BE2C (cell line): Measurements from ENCODE around the gene CNR1.

Experiments used
- DNase-seq: peaks from one replicate; pipeline ENCODE4 v3.0.0-alpha.2; 2020
- H3K27me3 ChIP-seq: fragments of 250-450 bp; sonication (Bioruptor Pico); 2 replicates; pipeline ENCODE4 v1.5.1; 2020; ENCODE audit warnings: mild to moderate bottlenecking
- H3K36me3 ChIP-seq: fragments of 250-450 bp; sonication (Bioruptor Pico); 2 replicates; pipeline ENCODE4 v1.5.1; 2020; ENCODE audit warnings: mild to moderate bottlenecking
- H3K4me1 ChIP-seq: fragments of 250-450 bp; sonication (Bioruptor Pico); 2 replicates; pipeline ENCODE4 v1.5.1; 2020
- H3K4me3 ChIP-seq: 2 replicates; pipeline ENCODE4 v1.5.1; 2011; ENCODE audit warnings: low read depth, low read length
- H3K9me3 ChIP-seq: fragments of 250-450 bp; sonication (Bioruptor Pico); 2 replicates; pipeline ENCODE4 v1.5.1; 2020
- CTCF ChIP-seq: IDR thresholded peaks from 2 replicates; pipeline ENCODE4 v1.5.1; 2012; ENCODE audit warnings: mild to moderate bottlenecking, low read depth, low read length

CNR1 gene

DNA sequence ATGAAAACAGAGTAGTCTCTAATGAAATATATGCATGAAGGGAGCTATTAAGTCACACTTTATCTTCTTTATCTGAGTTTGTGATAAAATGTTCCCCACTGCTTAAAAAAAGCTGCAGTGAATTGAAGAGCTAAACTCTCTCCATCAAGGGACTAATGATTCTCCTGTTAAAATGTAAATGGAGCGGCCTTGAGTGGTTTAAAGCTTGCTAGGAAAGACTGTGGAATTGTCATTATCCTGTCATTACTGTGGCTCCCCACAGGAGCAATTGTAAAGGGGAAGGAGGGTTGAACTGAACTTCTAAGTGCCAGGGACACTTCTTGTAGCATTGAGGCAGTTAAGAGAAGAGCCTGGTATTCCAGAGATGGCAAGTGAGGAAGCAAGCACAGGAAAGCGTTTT, 17.3 kb upstream of the CNR1 start:
- Histone ChIP-seq H3K4me1 (no peaks in the 10 kb centered on the region), H3K27me3 (no peaks in the 10 kb centered on the region; the same call in 1 of the 2 replicates), H3K4me3 (no peak overlapping the region), H3K36me3 (no peaks in the 10 kb centered on the region), H3K9me3 (no peaks in the 10 kb centered on the region)
- no peak for DNase-seq
- no peak for TF ChIP-seq CTCF

- TF ChIP-seq CTCF = no peak
- Histone ChIP-seq H3K9me3 (no peaks in the 10 kb centered on the region), H3K36me3 (no peaks in the 10 kb centered on the region), H3K4me1 (no peaks in the 10 kb centered on the region), H3K4me3 (no peak overlapping the region), H3K27me3 (no peaks in the 10 kb centered on the region)
- no peak for DNase-seq
These were observed 13.5 kb upstream of the CNR1 start for GRCh38 chr6:88179692-88180091.

DNA sequence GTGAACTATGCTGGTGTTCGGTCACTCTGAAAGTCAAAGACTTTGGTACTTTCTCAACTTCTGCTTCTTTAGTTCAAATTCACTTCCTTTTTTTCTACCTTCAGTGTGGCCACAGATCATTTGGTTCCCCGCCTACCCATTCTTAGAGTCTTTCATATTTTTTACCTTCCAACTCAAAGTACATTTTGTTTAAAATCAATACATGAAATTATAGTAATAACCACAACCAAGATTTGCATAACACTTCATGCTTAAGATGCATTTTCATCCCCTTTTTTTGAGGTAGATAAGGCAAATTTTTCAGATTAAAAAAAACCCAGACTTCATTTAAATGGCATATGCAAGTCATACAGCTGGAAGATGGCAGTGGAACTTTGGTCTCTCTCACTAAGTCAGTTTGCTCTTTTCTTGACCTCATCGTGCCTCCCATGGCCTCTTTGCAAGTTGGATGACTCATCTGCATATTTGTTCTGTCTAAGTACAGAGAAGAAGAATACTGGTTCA, 11.9 kb upstream of the CNR1 start:
- H3K36me3 ChIP-seq = no peaks in the 10 kb centered on the region

GRCh38 chr6:88174906-88175305, 8.8 kb upstream of the CNR1 start:
- DNase-seq = no peak
- H3K27me3 ChIP-seq = peaks cover 5% of the 10 kb centered on the region; the same call in 1 of the 2 replicates
- no peaks in the 10 kb centered on the region for H3K9me3 ChIP-seq
- no peak overlapping the region for H3K4me3 ChIP-seq
- no peaks in the 10 kb centered on the region for H3K4me1 ChIP-seq
- no peaks in the 10 kb centered on the region for H3K36me3 ChIP-seq
- no peak for TF ChIP-seq CTCF

More for the DNA sequence above, 11.9 kb upstream of the CNR1 start:
- Histone ChIP-seq H3K4me1 (no peaks in the 10 kb centered on the region), H3K27me3 (0 out of 2 replicates have a peak, but pooled peaks cover 3% of the 10 kb centered on the region), H3K9me3 (no peaks in the 10 kb centered on the region), H3K4me3 (no peak overlapping the region)
- no peak for DNase-seq
- no peak for TF ChIP-seq CTCF

GRCh38 chr6:88171312-88171711, 5.2 kb upstream of the CNR1 start:
- no peaks in the 10 kb centered on the region for H3K4me1 ChIP-seq
- TF ChIP-seq CTCF = no peak
- H3K27me3 ChIP-seq = peaks cover 40% of the 10 kb centered on the region
- H3K36me3 ChIP-seq = no peaks in the 10 kb centered on the region
- DNase-seq = no peak
- H3K4me3 ChIP-seq = no peak overlapping the region
- no peaks in the 10 kb centered on the region for H3K9me3 ChIP-seq

DNA sequence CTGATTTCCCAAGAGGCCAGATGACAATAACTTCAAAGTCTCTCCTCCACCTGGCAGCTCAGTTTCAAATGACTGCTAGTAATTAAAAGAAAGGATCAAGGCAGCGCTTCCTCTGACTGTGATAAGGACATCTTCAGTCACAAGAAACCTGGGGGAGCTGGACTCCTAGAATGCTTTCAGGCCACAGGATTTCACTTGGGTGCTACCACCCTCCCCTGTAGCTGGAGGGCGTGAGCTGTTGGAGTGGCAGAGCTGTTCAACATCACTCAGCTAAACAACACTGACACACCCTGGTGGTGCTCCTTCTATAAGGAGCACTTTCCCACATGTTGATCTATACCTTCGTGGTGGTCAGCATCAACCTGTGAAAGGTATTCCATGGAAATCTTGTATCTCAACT, 2.2 kb upstream of the CNR1 start:
- no peaks in the 10 kb centered on the region for H3K36me3 ChIP-seq
- no peak for TF ChIP-seq CTCF
- H3K27me3 ChIP-seq = peaks cover 63% of the 10 kb centered on the region
- H3K9me3 ChIP-seq = no peaks in the 10 kb centered on the region
- no peak overlapping the region for H3K4me3 ChIP-seq
- no peaks in the 10 kb centered on the region for H3K4me1 ChIP-seq
- DNase-seq = no peak
